HCT116 (cell line): ENCODE results near the gene BSN. TPM values are rescaled to one million over a fixed set of nuclear protein-coding genes. Genes with fewer than 3 reads are reported as not detected.

Source experiments
- ATAC-seq: fragments of 200-7000 bp; cut with Tn5 transposase; 2 replicates; pipeline ENCODE4 v1.9.1; 2020; ENCODE audit warnings: mild to moderate bottlenecking, moderate library complexity
- BruUV-seq: library from RNA; stranded (reverse); fragments of 400-500 nt; replicated peaks from 2 replicates; lab custom pipeline; 2021; lab: Mats Ljungman, UMichigan
- CTCF ChIA-PET: fragments of 300-600 bp; sonication (Branson Sonifier 250); formaldehyde crosslinking; loops from one replicate; lab custom pipeline; 2021; ENCODE audit warnings: antibody characterized with exemption; lab: Charles Lee
- POLR2A ChIA-PET: fragments of 300-600, 350-600 bp; sonication (Branson Sonifier 250); formaldehyde crosslinking; loops from one replicate; lab custom pipeline; 2021; ENCODE audit warnings: antibody characterized with exemption; lab: Charles Lee
- RAD21 ChIA-PET, 2 experiments: fragments of 300-600 bp; sonication (Branson Sonifier 250); formaldehyde crosslinking; loops; one replicate each; lab custom pipeline; 2023; ENCODE audit warnings: low total read pairs in 2 of 2; ENCODE audit not compliant: uncharacterized antibody in 2 of 2, unreplicated experiment in 2 of 2, low non-redundant PET in 1 of 2; lab: Charles Lee
- DNase-seq: peaks from one replicate; pipeline ENCODE4 v3.0.0-alpha.2; 2010; ENCODE audit warnings: low read depth, low spot score
- H2AFZ ChIP-seq: fragments of 200-600 bp; shearing (Covaris generic), sonication (generic); 2 replicates; pipeline ENCODE4 v1.6.1; 2017; ENCODE audit warnings: low read depth, mixed run types, mixed read lengths, antibody characterized with exemption, low read length; ENCODE audit not compliant: poor library complexity, severe bottlenecking
- H3K27ac ChIP-seq: 2 replicates; pipeline ENCODE4 v1.5.1; 2012; ENCODE audit warnings: low read depth, low read length
- H3K27me3 ChIP-seq: fragments of 200-600 bp; sonication (generic); 2 replicates; pipeline ENCODE4 v1.6.1; 2016; ENCODE audit warnings: mixed run types, low read length, mixed read lengths; ENCODE audit not compliant: insufficient read depth
- H3K36me3 ChIP-seq, 2 experiments: fragments of 200-500 bp in 1 of 2; fragments of 200-600 bp in 1 of 2; sonication (Bioruptor generic) in 1 of 2; sonication (generic) in 1 of 2; 2 replicates each; pipeline versions ENCODE4 v1.5.1 to v1.6.1; 2014 to 2016; ENCODE audit warnings: low read length in 2 of 2, inconsistent platforms in 1 of 2, mixed read lengths in 1 of 2, mixed run types in 1 of 2; ENCODE audit not compliant: insufficient read depth in 2 of 2, control insufficient read depth in 1 of 2
- H3K4me1 ChIP-seq, 2 experiments: fragments of 200-600 bp in 1 of 2; sonication (generic) in 1 of 2; 2 replicates each; pipeline versions ENCODE4 v1.5.1 to v1.6.1; 2012 to 2017; ENCODE audit warnings: low read length in 2 of 2, inconsistent platforms in 1 of 2, mild to moderate bottlenecking in 1 of 2, mixed read lengths in 1 of 2, mixed run types in 1 of 2, moderate library complexity in 1 of 2; ENCODE audit not compliant: insufficient read depth in 2 of 2, control insufficient read depth in 1 of 2
- H3K4me2 ChIP-seq: fragments of 200-600 bp; sonication (generic); 2 replicates; pipeline ENCODE4 v1.6.1; 2017; ENCODE audit warnings: mixed run types, low read length, mixed read lengths
- H3K4me3 ChIP-seq, 2 experiments: fragments of 200-600 bp in 1 of 2; sonication (generic) in 1 of 2; replicated peaks in 1 of 2; 2 replicates each; pipeline ENCODE4 v1.5.1; 2011 to 2016; ENCODE audit warnings: low read length in 2 of 2, control low read depth in 1 of 2, low read depth in 1 of 2, mild to moderate bottlenecking in 1 of 2, mixed read lengths in 1 of 2, mixed run types in 1 of 2
- H3K79me2 ChIP-seq: fragments of 200-600 bp; sonication (generic); 2 replicates; pipeline ENCODE4 v1.6.1; 2017; ENCODE audit warnings: mild to moderate bottlenecking, mixed run types, low read length, moderate library complexity, mixed read lengths; ENCODE audit not compliant: insufficient read depth
- H3K9ac ChIP-seq: fragments of 200-600 bp; sonication (generic); 2 replicates; pipeline ENCODE4 v1.6.1; 2016; ENCODE audit warnings: low read length, mixed read lengths
- H3K9me2 ChIP-seq: fragments of 200-600 bp; sonication (generic), shearing (Covaris generic); 2 replicates; pipeline ENCODE4 v1.6.1; 2017; ENCODE audit warnings: mixed run types, mild to moderate bottlenecking, moderate library complexity; ENCODE audit not compliant: insufficient read depth
- H3K9me3 ChIP-seq, 2 experiments: fragments of 200-500 bp in 1 of 2; fragments of 200-600 bp in 1 of 2; sonication (Bioruptor generic) in 1 of 2; sonication (generic) in 1 of 2; 2 replicates each; pipeline ENCODE4 v1.6.1; 2014 to 2017; ENCODE audit warnings: low read length in 2 of 2, mixed read lengths in 2 of 2, inconsistent platforms in 1 of 2, low read depth in 1 of 2, mild to moderate bottlenecking in 1 of 2, mixed run types in 1 of 2, moderate library complexity in 1 of 2; ENCODE audit not compliant: control insufficient read depth in 1 of 2, insufficient read depth in 1 of 2
- H4K20me1 ChIP-seq: fragments of 200-600 bp; sonication (generic), shearing (Covaris generic); 2 replicates; pipeline ENCODE4 v1.6.1; 2017; ENCODE audit warnings: mixed run types, mild to moderate bottlenecking, moderate library complexity; ENCODE audit not compliant: insufficient read depth
- CBX3 ChIP-seq: IDR thresholded peaks from 2 replicates; pipeline ENCODE4 v1.6.1; 2012; ENCODE audit warnings: low read depth
- CEBPB ChIP-seq: IDR thresholded peaks from 2 replicates; pipeline ENCODE4 v1.6.1; 2012; ENCODE audit warnings: low read depth
- EGR1 ChIP-seq: IDR thresholded peaks from 2 replicates; pipeline ENCODE4 v1.6.1; 2012; ENCODE audit warnings: low read depth
- ELF1 ChIP-seq: IDR thresholded peaks from 2 replicates; pipeline ENCODE4 v1.6.1; 2012; ENCODE audit warnings: low read depth, borderline replicate concordance
- JUND ChIP-seq: IDR thresholded peaks from 2 replicates; pipeline ENCODE4 v1.6.1; 2012
- POLR2A ChIP-seq: IDR thresholded peaks from 2 replicates; pipeline ENCODE4 v1.7.0; 2011; ENCODE audit warnings: borderline replicate concordance; ENCODE audit not compliant: insufficient read depth, insufficient read length; ENCODE audit errors: extremely low read depth
- RAD21 ChIP-seq: IDR thresholded peaks from 2 replicates; pipeline ENCODE4 v1.6.1; 2012; ENCODE audit warnings: low read depth, mild to moderate bottlenecking
- SIN3A ChIP-seq: IDR thresholded peaks from 2 replicates; pipeline ENCODE4 v1.6.1; 2012; ENCODE audit warnings: low read depth
- ZBTB33 ChIP-seq: IDR thresholded peaks from 2 replicates; pipeline ENCODE4 v1.6.1; 2011; ENCODE audit warnings: mild to moderate bottlenecking, low read length, moderate library complexity; ENCODE audit not compliant: insufficient replicate concordance; ENCODE audit errors: extremely low read depth
- intact Hi-C: fragments of 100-400 bp; cut with micrococcal nuclease; formaldehyde crosslinking; loops from 2 replicates; pipeline ENCODE4 v1.10.0; 2022
- total RNA-seq: library from RNA; stranded (reverse); gene quantifications from one replicate; pipeline ENCODE4 v1.2.1, GENCODE V29; 2021; ENCODE audit not compliant: unreplicated experiment

BSN gene
- total RNA-seq, 1 experiment from 2014 or later = 1.5 TPM

GRCh38 chr3:49667701-49668413 lies 113.6 kb downstream of the BSN start (continued):
- no peak for TF ChIP-seq POLR2A
- TF ChIP-seq SIN3A = no peak
- TF ChIP-seq CEBPB = no peak
- TF ChIP-seq RAD21 = no peak
- TF ChIP-seq ZBTB33 = no peak

- Histone ChIP-seq H3K4me2 (peak overlapping the region; percentile 34; the same call in 1 of the 2 replicates), H3K9me2 (no peaks in the 10 kb centered on the region), H2AFZ (no peak overlapping the region), H4K20me1 (no peaks in the 10 kb centered on the region), H3K27me3 (no peaks in the 10 kb centered on the region), H3K36me3 (no peaks in the 10 kb centered on the region), H3K9ac (no peak overlapping the region), H3K9me3 (no peaks in the 10 kb centered on the region), H3K4me3 (no peak overlapping the region), H3K27ac (no peak overlapping the region), H3K4me1 (peaks cover 6 to 39% of the 10 kb centered on the region in 2 experiments; a peak in 3 of 4 replicates), H3K79me2 (no peaks in the 10 kb centered on the region; the same call in 1 of the 2 replicates)
- DNase-seq (no peak), ATAC-seq (no peak)
- ChIA-PET RAD21 (interaction anchor here in 1 of 2 experiments (2.1 kb wide), 1 partner anchor 129 kb away, joined by 7 read pairs; no protein-coding TSS in a partner anchor), POLR2A (interaction anchor here (1.5 kb wide), 1 partner anchor 128 kb away, joined by 5 read pairs; no protein-coding TSS in a partner anchor), CTCF (interaction anchor here (2.1 kb wide), 1 partner anchor 129 kb away, joined by 18 read pairs; no protein-coding TSS in a partner anchor)
- BruUV-seq = no TSS peak
- intact Hi-C loops = no loop called here
- TF ChIP-seq POLR2A = no peak
- TF ChIP-seq JUND = no peak
- TF ChIP-seq ELF1 = no peak
- no peak for TF ChIP-seq CBX3
- no peak for TF ChIP-seq SIN3A
- no peak for TF ChIP-seq EGR1
Measured at GRCh38 chr3:49668414-49668797, 114.1 kb downstream of the BSN start.
